HG02981 (cell line): ENCODE results near the gene SELPLG.
"Not testable (repeated sequence)": the region's sequence is repeated elsewhere in the genome, so short reads cannot be mapped to it uniquely, and the experiment has no call there.

ENCODE experiments used
- ATAC-seq: cut with Tn5 transposase; IDR thresholded peaks from one replicate; pipeline ENCODE4 v1.9.1; 2021; ENCODE audit warnings: mild to moderate bottlenecking, moderate library complexity; ENCODE audit not compliant: unreplicated experiment

The SELPLG gene

DNA sequence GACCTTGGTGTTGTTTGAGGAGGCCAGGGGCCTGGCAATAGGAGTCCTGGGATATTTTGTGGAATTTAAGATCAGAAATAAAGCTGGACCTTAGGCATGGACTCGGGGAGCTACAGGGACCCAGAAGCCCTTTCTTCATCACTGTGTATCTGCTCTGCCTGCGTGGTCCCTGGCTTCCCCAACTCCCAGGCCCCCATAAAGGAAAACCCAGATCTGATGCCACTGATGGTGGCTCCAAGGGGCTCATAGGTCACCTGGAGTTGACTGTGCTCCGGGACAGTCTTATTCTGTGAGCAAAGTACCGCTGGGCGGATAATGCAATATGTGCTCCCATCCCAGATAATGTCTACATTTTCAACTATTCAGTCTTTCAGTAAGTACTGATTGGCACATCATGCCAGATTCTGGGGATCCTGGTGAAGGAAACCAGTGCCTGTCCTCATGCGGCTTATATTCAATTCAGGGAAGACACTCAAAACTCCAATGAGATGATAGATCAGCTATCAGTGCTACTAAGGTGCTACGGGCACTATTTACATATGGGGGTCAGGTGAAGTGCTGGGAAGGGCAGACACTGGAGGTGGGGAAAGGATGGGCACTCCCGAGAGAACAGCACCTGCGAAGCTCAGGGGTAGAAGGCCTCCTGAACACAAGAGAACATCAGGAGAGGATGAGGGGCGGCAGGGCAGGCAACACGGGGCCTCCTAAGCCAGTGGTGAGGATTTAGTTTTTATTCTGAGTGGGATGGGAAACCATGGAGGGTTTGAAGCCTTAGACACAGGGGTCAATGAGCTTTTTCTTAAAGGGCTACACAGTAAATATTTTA, 5.5 kb upstream of the SELPLG start:
- ATAC-seq: no peak

GRCh38 chr12:108638141-108638827, 4.6 kb upstream of the SELPLG start:
- ATAC-seq: no peak

DNA sequence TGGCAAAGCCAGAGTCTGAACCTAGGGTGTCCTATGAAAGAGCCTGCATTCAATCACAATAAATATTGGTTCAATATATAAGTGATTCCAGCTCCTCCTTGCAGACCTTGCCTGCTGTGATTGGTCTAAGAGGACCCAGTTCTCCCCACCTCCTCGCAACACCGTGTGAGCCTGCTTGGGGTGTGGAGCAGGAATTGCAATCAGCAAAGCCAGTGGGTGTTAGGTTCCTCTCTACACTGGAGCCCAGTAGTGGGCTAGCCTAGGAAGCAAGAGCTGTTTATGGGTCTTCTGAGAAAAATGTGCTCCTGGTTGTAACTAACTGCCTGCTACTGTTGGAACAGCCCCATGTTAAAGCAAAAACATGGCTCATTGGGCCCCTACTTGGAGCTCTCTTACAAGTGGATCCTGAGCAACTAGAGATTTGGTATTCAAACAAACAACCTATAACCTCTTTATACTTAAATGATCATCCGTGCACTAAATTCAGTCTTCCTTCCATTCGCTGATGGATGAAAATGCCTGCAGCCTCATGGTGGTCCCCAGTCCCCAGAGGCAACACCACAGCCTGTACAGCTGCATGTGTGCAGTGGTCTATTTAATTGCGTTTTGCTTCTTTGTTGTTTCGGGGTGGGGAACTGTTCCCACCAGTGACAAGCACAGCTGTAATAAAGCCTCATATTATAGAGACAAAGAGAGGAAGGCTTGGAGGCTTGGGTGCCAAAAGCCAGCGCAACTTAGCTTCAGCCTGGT, 3.7 kb upstream of the SELPLG start:
- no peak for ATAC-seq

- no peak for ATAC-seq
Measured at GRCh38 chr12:108635997-108636808, 2.5 kb upstream of the SELPLG start.

GRCh38 chr12:108635201-108635996, 1.7 kb upstream of the SELPLG start:
- ATAC-seq: peak; percentile 48

DNA sequence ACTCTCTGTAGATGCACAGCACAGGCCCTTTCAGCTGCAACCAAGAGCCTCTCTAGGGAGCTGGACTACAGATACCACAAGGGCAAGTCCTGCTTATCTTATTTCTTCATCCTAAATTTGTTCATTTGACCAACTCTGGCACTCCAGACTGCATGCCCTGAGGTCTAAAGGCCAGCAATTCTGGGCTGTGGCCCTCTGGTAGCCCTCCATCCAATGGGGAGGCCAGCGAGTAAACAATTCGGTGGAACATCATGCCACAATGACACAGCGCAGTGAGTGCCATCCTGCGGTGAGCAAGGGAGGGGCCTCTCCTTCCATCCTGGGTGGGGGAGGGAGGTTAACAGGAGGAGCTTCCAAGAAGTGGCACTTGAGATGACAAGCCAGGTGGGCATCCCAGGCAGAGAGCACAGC, 652 bp upstream of the SELPLG start:
- no peak for ATAC-seq

DNA sequence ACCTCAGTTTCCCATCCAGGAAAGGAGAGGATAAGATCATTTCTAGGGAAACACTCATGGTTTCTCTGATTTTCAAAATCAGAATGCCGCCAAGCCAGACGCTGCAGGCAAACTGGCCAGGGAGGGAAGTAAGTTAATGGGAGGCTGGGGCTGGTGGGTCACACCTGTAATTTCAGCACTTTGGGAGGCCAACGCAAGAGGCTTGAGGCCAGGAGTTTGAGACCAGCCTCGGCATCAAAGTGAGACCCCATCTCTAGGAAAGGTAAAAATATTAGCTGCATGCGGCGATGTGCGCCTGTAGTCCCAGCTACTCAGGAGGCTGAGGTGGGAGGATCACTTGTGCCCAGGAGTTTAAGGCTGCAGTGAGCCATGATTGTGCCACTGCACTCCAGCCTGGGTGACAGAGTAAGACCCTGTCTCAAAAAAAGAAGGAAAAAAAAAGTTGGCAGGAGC, 587 bp downstream of the SELPLG start:
- ATAC-seq: no peak

- not testable (repeated sequence) for ATAC-seq
Measured at GRCh38 chr12:108631261-108631660, 2.4 kb downstream of the SELPLG start.

DNA sequence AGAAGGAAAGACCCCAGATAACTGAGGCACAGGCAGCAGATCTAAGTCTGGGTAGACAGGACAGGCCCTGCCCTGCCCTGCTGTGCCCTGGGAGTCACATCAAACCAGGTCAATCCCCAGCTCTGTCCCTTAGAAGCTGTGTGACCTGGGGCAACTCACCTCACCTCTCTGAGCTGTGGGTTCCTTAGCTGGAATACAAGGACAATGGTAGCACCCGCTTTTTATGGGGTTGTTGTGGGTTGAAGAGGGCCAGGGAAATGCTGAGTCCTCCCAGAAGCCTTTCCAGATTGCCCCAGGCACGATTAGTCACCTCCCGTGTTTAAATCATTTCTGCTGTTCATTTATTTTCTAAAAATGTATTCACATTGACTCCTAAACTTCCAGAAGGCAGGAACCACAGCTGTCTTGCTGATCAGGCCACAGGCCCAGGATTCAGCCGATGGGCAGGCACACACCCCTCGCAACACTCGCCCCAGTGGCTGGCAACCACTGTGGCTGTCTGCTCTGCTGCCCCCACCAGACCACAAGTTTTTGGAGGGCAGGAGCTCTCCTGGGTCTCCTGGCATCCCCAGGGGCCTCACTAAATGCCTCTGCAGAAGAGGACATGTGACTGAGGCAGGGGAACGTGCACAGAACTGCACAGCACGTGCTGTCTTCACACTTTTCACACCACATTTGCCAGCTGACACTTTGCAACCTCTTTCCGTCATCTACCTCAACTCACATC, 3.0 kb downstream of the SELPLG start:
- no peak for ATAC-seq

DNA sequence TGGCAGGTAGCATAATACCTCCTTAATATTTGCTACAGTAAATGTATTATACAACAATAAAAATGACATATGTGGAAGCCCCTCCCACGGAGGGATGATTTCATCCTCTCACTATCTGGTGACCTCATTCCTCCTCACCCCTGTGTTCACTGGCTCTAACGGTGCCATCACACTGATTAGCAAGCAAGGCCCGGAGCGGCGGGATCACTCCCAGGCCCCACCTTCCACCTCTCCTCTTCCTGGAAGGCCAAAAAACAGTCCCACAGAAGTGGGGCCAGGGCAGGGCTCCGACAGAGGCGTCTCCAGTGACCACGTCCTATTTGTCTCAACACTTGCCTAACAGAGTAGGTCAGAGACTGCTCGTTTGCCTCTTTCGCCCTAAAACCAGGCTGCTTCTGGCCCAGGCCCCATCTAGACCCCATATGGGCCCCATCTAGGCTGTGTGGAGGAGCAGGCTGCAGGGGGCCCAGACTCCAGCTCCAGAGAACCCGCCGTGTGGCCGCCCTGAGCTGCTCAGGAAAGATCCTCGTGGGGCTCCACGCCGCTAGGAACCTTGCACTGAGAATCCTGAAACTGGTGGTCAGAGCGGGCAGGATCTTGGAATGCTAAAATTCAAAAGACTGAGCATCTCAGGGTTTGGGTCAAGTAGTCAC, 3.7 kb downstream of the SELPLG start:
- no peak for ATAC-seq

- ATAC-seq: no peak
Measured at GRCh38 chr12:108629151-108629550, 4.5 kb downstream of the SELPLG start.

GRCh38 chr12:108627134-108627920, 6.4 kb downstream of the SELPLG start:
- ATAC-seq: no peak

- ATAC-seq: no peak
Measured at GRCh38 chr12:108625228-108625627, 8.5 kb downstream of the SELPLG start.

DNA sequence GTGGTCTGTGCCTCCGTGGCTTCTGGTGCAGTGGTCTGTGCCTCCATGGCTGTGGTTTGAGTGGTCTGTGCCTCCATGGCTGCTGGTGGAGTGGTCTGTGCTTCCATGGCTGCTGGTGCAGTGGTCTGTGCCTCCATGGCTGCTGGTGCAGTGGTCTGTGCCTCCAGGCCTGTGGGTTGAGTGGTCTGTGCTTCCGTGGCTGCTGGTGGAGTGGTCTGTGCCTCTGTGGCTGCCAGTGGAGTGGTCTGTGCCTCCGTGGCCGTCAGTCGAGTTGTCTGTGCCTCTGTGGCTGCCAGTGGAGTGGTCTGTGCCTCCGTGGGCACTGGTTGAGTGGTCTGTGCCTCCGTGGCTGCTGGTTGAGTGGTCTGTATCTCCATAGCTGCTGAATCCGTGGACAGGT, 10.1 kb downstream of the SELPLG start:
- ATAC-seq: no peak

DNA sequence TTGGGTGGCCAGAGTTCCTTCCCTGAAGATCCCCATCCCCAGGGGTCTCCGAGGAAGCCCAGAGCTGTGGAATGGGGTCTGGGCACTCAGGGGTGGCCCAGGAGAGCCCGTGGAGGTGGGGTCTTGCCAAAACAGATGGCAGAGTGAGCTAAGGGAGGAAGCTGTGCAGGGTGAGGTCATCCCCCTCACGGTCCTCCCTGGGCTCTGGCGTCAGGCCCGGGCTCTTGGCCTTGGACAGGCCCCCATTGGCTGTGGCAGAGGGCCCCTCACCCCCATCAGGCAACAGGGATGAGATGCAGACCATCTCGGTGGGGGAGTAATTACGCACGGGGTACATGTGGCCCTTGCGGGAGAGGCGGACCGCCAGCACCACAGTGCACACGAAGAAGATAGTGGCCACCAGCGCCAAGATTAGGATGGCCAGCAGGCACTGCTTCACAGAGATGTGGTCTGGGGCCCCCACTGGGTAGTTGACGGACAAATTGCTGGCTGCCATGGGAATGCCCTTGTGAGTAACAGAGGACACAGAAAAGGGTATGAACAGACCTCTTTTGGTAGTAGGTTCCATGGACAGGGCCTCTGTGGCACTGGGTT, 10.7 kb downstream of the SELPLG start:
- no peak for ATAC-seq

DNA sequence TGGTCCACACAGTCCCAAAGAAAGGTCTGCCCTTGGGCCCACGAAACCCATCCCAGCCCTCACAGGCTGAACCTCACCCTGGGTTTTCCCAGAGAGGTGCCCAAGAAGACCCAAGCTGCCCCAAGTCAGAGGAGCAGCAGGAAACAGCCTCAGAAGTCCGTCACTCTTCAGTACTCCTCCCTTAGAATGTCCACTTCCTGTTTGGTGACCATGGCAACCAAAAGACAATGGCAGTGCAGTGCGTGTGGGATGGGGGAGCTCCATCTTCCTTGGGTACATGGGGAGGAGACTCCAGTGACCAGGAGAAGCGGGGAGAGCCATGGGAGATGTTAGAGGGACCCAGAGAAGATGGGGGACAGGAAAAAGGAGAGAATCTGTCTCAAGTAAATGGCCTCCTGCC, 11.3 kb downstream of the SELPLG start:
- no peak for ATAC-seq

- no peak for ATAC-seq
Measured at GRCh38 chr12:108621161-108621560, 12.5 kb downstream of the SELPLG start.
